WTC11 (cell line): ENCODE data around the gene FBXL7.

Experiments used
- GABPB1 ChIP-seq: sonication (generic); formaldehyde crosslinking; IDR thresholded peaks from 2 replicates; pipeline ENCODE4 v1.8.1; 2023; ENCODE audit warnings: mild to moderate bottlenecking, missing genetic modification reagents
- SP1 ChIP-seq: sonication (generic); formaldehyde crosslinking; conservative IDR thresholded peaks from 2 replicates; pipeline ENCODE4 v1.8.1; 2022; ENCODE audit warnings: missing genetic modification reagents
- TCF7 ChIP-seq: sonication (generic); formaldehyde crosslinking; IDR thresholded peaks from 2 replicates; pipeline ENCODE4 v1.8.0; 2022; ENCODE audit warnings: mild to moderate bottlenecking, low read depth, missing genetic modification reagents, moderate library complexity
- TP53 ChIP-seq: sonication (generic); formaldehyde crosslinking; IDR thresholded peaks from 2 replicates; pipeline ENCODE4 v1.8.1; 2023; ENCODE audit warnings: mild to moderate bottlenecking, missing genetic modification reagents
- ZNF138 ChIP-seq: sonication (generic); formaldehyde crosslinking; conservative IDR thresholded peaks from 2 replicates; pipeline ENCODE4 v1.8.1; 2022; ENCODE audit warnings: mild to moderate bottlenecking, moderate library complexity, missing genetic modification reagents
- TF ChIP-seq, protein P1 (sequence below): fragments of 200-600 bp; IDR thresholded peaks from 2 replicates; pipeline ENCODE4 v1.8.0; 2022; ENCODE audit warnings: antibody characterized with exemption
- TF ChIP-seq, protein P2 (sequence below): sonication (generic); formaldehyde crosslinking; IDR thresholded peaks from 2 replicates; pipeline ENCODE4 v1.8.0; 2022; ENCODE audit warnings: missing genetic modification reagents
- TF ChIP-seq, protein P3 (sequence below): fragments of 250-450 bp; sonication (Bioruptor Pico); IDR thresholded peaks from 2 replicates; pipeline ENCODE4 v1.9.0; 2021; ENCODE audit warnings: mild to moderate bottlenecking
- TF ChIP-seq, protein P4 (sequence below): sonication (generic); formaldehyde crosslinking; IDR thresholded peaks from 2 replicates; pipeline ENCODE4 v1.8.1; 2023; ENCODE audit warnings: mild to moderate bottlenecking, missing genetic modification reagents
- TF ChIP-seq, protein P5 (sequence below): sonication (generic); formaldehyde crosslinking; IDR thresholded peaks from 2 replicates; pipeline ENCODE4 v1.8.0; 2022; ENCODE audit warnings: mild to moderate bottlenecking, missing genetic modification reagents

DNA sequence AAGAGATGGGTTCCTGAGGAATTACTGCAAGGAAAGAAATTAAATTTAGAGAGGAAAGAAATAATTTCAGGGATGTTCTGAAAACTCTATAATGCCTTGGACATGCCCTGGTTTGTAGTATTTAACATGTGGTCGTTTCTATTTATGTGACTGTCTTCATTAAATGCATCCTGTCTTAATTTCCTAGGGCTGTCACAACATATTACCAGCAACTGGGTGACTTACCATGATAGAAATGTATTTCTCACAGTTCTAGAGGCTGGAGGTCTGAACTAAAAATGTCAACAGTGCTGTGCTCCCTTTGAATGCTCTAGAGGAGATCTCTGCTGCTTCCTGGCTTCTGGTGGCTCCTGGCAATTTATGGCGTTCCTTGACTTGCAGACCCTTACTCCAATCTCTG, 287.7 kb downstream of the FBXL7 start:
- TF ChIP-seq, protein P1, sequence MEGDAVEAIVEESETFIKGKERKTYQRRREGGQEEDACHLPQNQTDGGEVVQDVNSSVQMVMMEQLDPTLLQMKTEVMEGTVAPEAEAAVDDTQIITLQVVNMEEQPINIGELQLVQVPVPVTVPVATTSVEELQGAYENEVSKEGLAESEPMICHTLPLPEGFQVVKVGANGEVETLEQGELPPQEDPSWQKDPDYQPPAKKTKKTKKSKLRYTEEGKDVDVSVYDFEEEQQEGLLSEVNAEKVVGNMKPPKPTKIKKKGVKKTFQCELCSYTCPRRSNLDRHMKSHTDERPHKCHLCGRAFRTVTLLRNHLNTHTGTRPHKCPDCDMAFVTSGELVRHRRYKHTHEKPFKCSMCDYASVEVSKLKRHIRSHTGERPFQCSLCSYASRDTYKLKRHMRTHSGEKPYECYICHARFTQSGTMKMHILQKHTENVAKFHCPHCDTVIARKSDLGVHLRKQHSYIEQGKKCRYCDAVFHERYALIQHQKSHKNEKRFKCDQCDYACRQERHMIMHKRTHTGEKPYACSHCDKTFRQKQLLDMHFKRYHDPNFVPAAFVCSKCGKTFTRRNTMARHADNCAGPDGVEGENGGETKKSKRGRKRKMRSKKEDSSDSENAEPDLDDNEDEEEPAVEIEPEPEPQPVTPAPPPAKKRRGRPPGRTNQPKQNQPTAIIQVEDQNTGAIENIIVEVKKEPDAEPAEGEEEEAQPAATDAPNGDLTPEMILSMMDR: no peak
- TF ChIP-seq, protein P2, sequence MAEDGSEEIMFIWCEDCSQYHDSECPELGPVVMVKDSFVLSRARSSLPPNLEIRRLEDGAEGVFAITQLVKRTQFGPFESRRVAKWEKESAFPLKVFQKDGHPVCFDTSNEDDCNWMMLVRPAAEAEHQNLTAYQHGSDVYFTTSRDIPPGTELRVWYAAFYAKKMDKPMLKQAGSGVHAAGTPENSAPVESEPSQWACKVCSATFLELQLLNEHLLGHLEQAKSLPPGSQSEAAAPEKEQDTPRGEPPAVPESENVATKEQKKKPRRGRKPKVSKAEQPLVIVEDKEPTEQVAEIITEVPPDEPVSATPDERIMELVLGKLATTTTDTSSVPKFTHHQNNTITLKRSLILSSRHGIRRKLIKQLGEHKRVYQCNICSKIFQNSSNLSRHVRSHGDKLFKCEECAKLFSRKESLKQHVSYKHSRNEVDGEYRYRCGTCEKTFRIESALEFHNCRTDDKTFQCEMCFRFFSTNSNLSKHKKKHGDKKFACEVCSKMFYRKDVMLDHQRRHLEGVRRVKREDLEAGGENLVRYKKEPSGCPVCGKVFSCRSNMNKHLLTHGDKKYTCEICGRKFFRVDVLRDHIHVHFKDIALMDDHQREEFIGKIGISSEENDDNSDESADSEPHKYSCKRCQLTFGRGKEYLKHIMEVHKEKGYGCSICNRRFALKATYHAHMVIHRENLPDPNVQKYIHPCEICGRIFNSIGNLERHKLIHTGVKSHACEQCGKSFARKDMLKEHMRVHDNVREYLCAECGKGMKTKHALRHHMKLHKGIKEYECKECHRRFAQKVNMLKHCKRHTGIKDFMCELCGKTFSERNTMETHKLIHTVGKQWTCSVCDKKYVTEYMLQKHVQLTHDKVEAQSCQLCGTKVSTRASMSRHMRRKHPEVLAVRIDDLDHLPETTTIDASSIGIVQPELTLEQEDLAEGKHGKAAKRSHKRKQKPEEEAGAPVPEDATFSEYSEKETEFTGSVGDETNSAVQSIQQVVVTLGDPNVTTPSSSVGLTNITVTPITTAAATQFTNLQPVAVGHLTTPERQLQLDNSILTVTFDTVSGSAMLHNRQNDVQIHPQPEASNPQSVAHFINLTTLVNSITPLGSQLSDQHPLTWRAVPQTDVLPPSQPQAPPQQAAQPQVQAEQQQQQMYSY (CRISPR knock-in tag): no peak
- TF ChIP-seq, protein P3, sequence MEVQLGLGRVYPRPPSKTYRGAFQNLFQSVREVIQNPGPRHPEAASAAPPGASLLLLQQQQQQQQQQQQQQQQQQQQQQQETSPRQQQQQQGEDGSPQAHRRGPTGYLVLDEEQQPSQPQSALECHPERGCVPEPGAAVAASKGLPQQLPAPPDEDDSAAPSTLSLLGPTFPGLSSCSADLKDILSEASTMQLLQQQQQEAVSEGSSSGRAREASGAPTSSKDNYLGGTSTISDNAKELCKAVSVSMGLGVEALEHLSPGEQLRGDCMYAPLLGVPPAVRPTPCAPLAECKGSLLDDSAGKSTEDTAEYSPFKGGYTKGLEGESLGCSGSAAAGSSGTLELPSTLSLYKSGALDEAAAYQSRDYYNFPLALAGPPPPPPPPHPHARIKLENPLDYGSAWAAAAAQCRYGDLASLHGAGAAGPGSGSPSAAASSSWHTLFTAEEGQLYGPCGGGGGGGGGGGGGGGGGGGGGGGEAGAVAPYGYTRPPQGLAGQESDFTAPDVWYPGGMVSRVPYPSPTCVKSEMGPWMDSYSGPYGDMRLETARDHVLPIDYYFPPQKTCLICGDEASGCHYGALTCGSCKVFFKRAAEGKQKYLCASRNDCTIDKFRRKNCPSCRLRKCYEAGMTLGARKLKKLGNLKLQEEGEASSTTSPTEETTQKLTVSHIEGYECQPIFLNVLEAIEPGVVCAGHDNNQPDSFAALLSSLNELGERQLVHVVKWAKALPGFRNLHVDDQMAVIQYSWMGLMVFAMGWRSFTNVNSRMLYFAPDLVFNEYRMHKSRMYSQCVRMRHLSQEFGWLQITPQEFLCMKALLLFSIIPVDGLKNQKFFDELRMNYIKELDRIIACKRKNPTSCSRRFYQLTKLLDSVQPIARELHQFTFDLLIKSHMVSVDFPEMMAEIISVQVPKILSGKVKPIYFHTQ (CRISPR knock-in tag): no peak
- TF ChIP-seq SP1 (CRISPR knock-in tag) (no peak), GABPB1 (CRISPR knock-in tag) (no peak), TP53 (CRISPR knock-in tag) (no peak), ZNF138 (no peak), TCF7 (CRISPR knock-in tag) (no peak)
- TF ChIP-seq, protein P4, sequence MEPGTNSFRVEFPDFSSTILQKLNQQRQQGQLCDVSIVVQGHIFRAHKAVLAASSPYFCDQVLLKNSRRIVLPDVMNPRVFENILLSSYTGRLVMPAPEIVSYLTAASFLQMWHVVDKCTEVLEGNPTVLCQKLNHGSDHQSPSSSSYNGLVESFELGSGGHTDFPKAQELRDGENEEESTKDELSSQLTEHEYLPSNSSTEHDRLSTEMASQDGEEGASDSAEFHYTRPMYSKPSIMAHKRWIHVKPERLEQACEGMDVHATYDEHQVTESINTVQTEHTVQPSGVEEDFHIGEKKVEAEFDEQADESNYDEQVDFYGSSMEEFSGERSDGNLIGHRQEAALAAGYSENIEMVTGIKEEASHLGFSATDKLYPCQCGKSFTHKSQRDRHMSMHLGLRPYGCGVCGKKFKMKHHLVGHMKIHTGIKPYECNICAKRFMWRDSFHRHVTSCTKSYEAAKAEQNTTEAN: no peak
- TF ChIP-seq, protein P5, sequence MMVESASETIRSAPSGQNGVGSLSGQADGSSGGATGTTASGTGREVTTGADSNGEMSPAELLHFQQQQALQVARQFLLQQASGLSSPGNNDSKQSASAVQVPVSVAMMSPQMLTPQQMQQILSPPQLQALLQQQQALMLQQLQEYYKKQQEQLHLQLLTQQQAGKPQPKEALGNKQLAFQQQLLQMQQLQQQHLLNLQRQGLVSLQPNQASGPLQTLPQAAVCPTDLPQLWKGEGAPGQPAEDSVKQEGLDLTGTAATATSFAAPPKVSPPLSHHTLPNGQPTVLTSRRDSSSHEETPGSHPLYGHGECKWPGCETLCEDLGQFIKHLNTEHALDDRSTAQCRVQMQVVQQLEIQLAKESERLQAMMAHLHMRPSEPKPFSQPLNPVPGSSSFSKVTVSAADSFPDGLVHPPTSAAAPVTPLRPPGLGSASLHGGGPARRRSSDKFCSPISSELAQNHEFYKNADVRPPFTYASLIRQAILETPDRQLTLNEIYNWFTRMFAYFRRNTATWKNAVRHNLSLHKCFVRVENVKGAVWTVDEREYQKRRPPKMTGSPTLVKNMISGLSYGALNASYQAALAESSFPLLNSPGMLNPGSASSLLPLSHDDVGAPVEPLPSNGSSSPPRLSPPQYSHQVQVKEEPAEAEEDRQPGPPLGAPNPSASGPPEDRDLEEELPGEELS (CRISPR knock-in tag): no peak
